ENCODE data around the gene FOXD4.
A peak's percentile ranks its signal among the peaks of the same experiment; 100 is the strongest.
"Not testable (repeated sequence)": the region's sequence is repeated elsewhere in the genome, so short reads cannot be mapped to it uniquely, and the experiment has no call there.

The FOXD4 gene

DNA sequence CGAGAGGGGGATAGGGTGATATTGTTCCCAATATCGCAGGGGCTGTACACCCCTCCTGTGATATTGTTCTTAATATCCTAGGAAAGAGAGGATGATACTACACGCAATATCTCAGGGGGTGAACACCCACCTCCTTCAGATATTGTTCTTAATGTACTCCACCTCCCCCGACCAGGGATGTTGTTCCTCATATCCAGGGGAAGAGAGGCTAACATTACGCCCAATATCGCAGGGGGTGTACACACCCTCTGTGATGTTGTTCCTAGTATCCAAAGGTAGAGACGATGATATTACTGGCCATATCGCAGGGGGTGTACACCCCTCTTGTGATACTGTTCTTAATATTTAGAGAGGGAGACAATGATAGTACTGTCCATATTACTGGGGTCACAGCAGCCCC is 12.2 kb downstream of the FOXD4 start:
- H3K4me3 Mint-ChIP-seq, H3K36me3 Mint-ChIP-seq, H3K4me1 Mint-ChIP-seq, H3K27ac Mint-ChIP-seq, ATAC-seq, H3K9me3 Mint-ChIP-seq: not testable (repeated sequence)
- H3K27me3 Mint-ChIP-seq, result peaks cover 35% of the 10 kb centered on the region

GRCh38 chr9:100430-100829 is 17.8 kb downstream of the FOXD4 start:
- not testable (repeated sequence) for H3K4me3 Mint-ChIP-seq, H3K27me3 Mint-ChIP-seq, H3K27ac Mint-ChIP-seq, H3K36me3 Mint-ChIP-seq, H3K9me3 Mint-ChIP-seq, H3K4me1 Mint-ChIP-seq, ATAC-seq

GRCh38 chr9:99867-100266 is 18.4 kb downstream of the FOXD4 start:
- H3K27ac Mint-ChIP-seq, H3K36me3 Mint-ChIP-seq, H3K9me3 Mint-ChIP-seq, H3K4me3 Mint-ChIP-seq, H3K4me1 Mint-ChIP-seq, ATAC-seq, H3K27me3 Mint-ChIP-seq: not testable (repeated sequence)

DNA sequence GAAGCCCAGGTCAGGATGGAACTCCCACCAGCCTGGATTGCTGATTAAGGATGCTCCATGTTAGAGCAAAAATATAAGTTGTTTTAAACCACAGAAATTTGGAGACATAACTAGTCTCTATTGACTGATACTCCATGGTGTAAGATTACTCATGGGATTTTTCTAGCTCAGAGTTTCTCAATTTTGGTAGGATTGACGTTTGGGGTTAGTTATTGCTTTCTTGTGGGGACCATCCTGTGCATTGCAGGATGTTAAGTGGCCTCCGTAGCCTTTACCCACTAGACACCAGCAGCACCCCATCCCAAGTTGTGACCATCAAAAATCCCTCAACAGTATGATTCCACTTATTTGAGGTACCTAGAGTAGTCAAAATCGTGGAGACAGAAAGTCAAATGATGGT is 19.4 kb downstream of the FOXD4 start:
- ATAC-seq, H3K9me3 Mint-ChIP-seq, H3K36me3 Mint-ChIP-seq, H3K27ac Mint-ChIP-seq, H3K4me1 Mint-ChIP-seq, H3K27me3 Mint-ChIP-seq, H3K4me3 Mint-ChIP-seq: not testable (repeated sequence)

GRCh38 chr9:94992-95391 is 23.2 kb downstream of the FOXD4 start:
- not testable (repeated sequence) for H3K4me1 Mint-ChIP-seq, H3K9me3 Mint-ChIP-seq, H3K27me3 Mint-ChIP-seq, H3K4me3 Mint-ChIP-seq, H3K27ac Mint-ChIP-seq, H3K36me3 Mint-ChIP-seq, ATAC-seq

- H3K27ac Mint-ChIP-seq, H3K9me3 Mint-ChIP-seq, H3K4me3 Mint-ChIP-seq, H3K36me3 Mint-ChIP-seq, ATAC-seq, H3K4me1 Mint-ChIP-seq, H3K27me3 Mint-ChIP-seq: not testable (repeated sequence)
Observed at GRCh38 chr9:94323-94722, 23.9 kb downstream of the FOXD4 start.

DNA sequence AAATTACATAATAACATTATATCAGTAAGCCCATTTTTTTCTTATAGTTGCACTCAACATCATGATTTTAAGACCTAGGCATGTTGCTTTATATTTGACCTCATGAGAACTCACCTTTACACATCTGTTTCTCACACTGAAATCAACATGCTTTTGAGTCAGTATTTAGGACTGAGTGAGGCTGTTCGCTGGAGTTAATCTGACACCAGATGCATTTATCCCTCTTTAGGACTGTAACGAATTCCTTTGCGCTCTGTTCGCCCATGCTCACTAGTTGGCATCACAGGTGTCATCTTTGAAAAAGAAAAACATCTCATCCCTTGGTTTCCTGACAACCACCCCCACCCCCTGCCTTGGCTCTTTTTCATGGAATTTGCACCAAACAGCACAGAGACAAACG is 24.3 kb downstream of the FOXD4 start:
- H3K9me3 Mint-ChIP-seq, H3K4me1 Mint-ChIP-seq, H3K4me3 Mint-ChIP-seq, H3K36me3 Mint-ChIP-seq, H3K27ac Mint-ChIP-seq, H3K27me3 Mint-ChIP-seq, ATAC-seq: not testable (repeated sequence)

- not testable (repeated sequence) for H3K36me3 Mint-ChIP-seq, ATAC-seq, H3K9me3 Mint-ChIP-seq, H3K27me3 Mint-ChIP-seq, H3K27ac Mint-ChIP-seq, H3K4me1 Mint-ChIP-seq, H3K4me3 Mint-ChIP-seq
Observed at GRCh38 chr9:90851-91250, 27.4 kb downstream of the FOXD4 start.

- H3K27me3 Mint-ChIP-seq, H3K9me3 Mint-ChIP-seq: not testable (repeated sequence)
Observed at GRCh38 chr9:88396-89037, 29.7 kb downstream of the FOXD4 start.

DNA sequence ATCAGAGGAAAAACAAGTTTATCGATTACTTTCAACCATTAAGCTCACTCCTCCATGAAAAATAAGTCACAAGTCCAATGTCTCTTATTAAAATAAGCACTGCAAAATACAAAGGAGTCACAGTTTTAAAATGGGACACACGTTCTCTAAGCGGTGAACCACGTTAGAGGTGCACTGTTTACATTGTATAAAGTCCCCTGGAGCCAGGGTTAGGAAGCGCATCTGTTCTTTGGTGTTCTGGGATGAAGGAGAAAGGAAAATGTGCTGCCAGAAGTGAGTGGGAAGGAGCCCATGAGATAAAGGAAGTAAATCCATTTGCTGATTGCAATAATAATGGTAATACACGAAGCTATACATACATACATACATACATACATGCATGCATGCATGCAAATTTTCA is 30.4 kb downstream of the FOXD4 start:
- H3K4me3 Mint-ChIP-seq, H3K27me3 Mint-ChIP-seq, ATAC-seq, H3K4me1 Mint-ChIP-seq, H3K36me3 Mint-ChIP-seq, H3K9me3 Mint-ChIP-seq, H3K27ac Mint-ChIP-seq: not testable (repeated sequence)

More at GRCh38 chr9:88396-89037, 29.7 kb downstream of the FOXD4 start:
- H3K4me1 Mint-ChIP-seq, H3K4me3 Mint-ChIP-seq, H3K27ac Mint-ChIP-seq, H3K36me3 Mint-ChIP-seq: not testable (repeated sequence)
- ATAC-seq, result peak; percentile 74

GRCh38 chr9:87105-87504 is 31.1 kb downstream of the FOXD4 start:
- not testable (repeated sequence) for ATAC-seq, H3K9me3 Mint-ChIP-seq, H3K4me1 Mint-ChIP-seq, H3K27ac Mint-ChIP-seq, H3K27me3 Mint-ChIP-seq, H3K36me3 Mint-ChIP-seq, H3K4me3 Mint-ChIP-seq

DNA sequence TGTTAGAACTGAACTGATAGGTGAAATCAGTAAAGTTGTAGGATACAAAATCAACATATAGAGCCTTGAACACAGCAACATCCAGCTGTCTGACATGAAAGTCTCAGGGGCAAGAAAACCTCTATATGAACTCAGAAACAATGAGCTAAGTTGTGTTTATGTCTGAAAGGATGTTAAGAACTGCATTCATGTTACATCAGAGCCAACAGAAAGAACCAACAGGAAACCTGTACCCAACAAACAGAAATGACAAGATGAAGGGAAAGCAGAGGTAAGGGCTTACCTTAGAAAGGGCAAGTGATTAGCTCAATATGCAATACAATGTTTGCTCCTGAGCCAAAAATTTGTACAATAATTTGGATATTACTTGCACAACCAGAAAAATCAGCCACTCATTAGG is 31.5 kb downstream of the FOXD4 start:
- not testable (repeated sequence) for H3K36me3 Mint-ChIP-seq, H3K27ac Mint-ChIP-seq

DNA sequence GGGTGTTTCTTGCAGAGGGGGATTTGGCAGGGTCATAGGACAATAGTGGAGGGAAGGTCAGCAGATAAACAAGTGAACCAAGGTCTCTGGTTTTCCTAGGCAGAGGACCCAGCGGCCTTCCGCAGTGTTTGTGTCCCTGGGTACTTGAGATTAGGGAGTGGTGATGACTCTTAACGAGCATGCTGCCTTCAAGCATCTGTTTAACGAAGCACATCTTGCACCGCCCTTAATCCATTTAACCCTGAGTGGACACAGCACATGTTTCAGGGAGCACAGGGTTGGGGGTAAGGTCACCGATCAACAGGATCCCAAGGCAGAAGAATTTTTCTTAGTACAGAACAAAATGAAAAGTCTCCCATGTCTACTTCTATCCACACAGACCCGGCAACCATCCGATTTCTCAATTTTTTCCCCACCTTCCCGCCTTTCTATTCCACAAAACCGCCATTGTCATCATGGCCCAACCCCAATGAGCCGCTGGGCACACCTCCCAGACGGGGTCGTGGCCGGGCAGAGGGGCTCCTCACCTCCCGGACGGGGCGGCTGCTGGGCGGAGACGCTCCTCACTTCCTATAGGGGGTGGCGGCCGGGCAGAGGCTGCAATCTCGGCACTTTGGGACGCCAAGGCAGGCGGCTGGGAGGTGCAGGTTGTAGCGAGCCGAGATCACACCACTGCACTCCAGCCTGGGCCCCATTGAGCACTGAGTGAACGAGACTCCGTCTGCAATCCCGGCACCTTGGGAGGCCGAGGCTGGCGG is 35.1 kb downstream of the FOXD4 start:
- H3K36me3 Mint-ChIP-seq, H3K27me3 Mint-ChIP-seq, H3K4me3 Mint-ChIP-seq, H3K4me1 Mint-ChIP-seq, ATAC-seq, H3K27ac Mint-ChIP-seq, H3K9me3 Mint-ChIP-seq: not testable (repeated sequence)

More for the DNA sequence above, 31.5 kb downstream of the FOXD4 start:
- not testable (repeated sequence) for H3K27me3 Mint-ChIP-seq, H3K9me3 Mint-ChIP-seq, H3K4me1 Mint-ChIP-seq, ATAC-seq, H3K4me3 Mint-ChIP-seq

- not testable (repeated sequence) for H3K27ac Mint-ChIP-seq, ATAC-seq, H3K4me3 Mint-ChIP-seq, H3K36me3 Mint-ChIP-seq, H3K4me1 Mint-ChIP-seq, H3K27me3 Mint-ChIP-seq, H3K9me3 Mint-ChIP-seq
Observed at GRCh38 chr9:78333-78732, 39.9 kb downstream of the FOXD4 start.

DNA sequence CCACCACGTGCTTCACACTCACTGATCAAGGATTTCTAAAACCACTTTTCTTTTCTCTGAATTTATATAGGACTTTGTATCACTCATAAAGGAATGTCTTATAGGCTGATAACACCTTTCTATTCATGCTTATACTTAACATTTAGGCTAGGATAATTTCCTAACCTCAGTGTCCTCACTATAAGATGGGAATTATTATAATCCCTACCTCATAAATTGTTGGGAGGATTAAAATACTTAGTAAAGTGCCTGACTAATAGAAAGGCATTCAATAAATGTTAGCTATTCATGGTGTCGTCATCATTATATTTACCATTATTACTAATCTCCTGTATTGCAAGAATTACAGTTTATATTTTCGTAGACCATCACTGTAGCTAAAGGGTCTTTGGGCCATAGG is 41.8 kb downstream of the FOXD4 start:
- not testable (repeated sequence) for H3K4me3 Mint-ChIP-seq

GRCh38 chr9:73900-74525 is 44.2 kb downstream of the FOXD4 start:
- not testable (repeated sequence) for H3K4me3 Mint-ChIP-seq, H3K4me1 Mint-ChIP-seq
- peaks cover 17% of the 10 kb centered on the region for H3K27me3 Mint-ChIP-seq

More for the DNA sequence above, 41.8 kb downstream of the FOXD4 start:
- not testable (repeated sequence) for H3K36me3 Mint-ChIP-seq, H3K27ac Mint-ChIP-seq, H3K4me1 Mint-ChIP-seq, H3K9me3 Mint-ChIP-seq, ATAC-seq
- peaks cover 17% of the 10 kb centered on the region for H3K27me3 Mint-ChIP-seq

More at GRCh38 chr9:73900-74525, 44.2 kb downstream of the FOXD4 start:
- not testable (repeated sequence) for H3K9me3 Mint-ChIP-seq, H3K27ac Mint-ChIP-seq, H3K36me3 Mint-ChIP-seq, ATAC-seq
